Measurements from ENCODE around the gene ZNF326.
A peak's percentile ranks its signal among the peaks of the same experiment; 100 is the strongest.

ZNF326 gene

GRCh38 chr1:89994805-89995597 is at the start of gene ZNF326:
Gene ZNF326, plus strand, starts transcription at chr1:89995110. Its CDS starts 148 bp downstream, at chr1:89995258.
- DNase-seq (peak; percentile 97), ATAC-seq (peak; percentile 95)

GRCh38 chr1:89945852-89946476 is 48.9 kb upstream of the ZNF326 start:
- ATAC-seq: peak; percentile 60
- DNase-seq: no peak

- DNase-seq: no peak
- ATAC-seq: no peak
These were observed 48.4 kb upstream of the ZNF326 start for GRCh38 chr1:89946532-89946931.

- ATAC-seq: no peak
- DNase-seq: no peak
These were observed 46.1 kb upstream of the ZNF326 start for GRCh38 chr1:89948722-89949345.

- DNase-seq (no peak), ATAC-seq (no peak)
These were observed 44.8 kb upstream of the ZNF326 start for GRCh38 chr1:89949991-89950624.

- DNase-seq (no peak), ATAC-seq (no peak)
These were observed 44.2 kb upstream of the ZNF326 start for GRCh38 chr1:89950703-89951102.

GRCh38 chr1:89951766-89952604 is 42.9 kb upstream of the ZNF326 start:
- DNase-seq: no peak
- ATAC-seq: no peak

GRCh38 chr1:89952605-89953130 is 42.2 kb upstream of the ZNF326 start:
- no peak for DNase-seq
- peak; percentile 44 for ATAC-seq

GRCh38 chr1:89953131-89953626 is 41.7 kb upstream of the ZNF326 start:
- peak; percentile 51 for DNase-seq
- ATAC-seq: peak; percentile 76

- ATAC-seq (no peak), DNase-seq (no peak)
These were observed 41.0 kb upstream of the ZNF326 start for GRCh38 chr1:89953929-89954328.

- ATAC-seq (no peak), DNase-seq (no peak)
These were observed 40.5 kb upstream of the ZNF326 start for GRCh38 chr1:89954401-89954800.

- ATAC-seq: no peak
- DNase-seq: no peak
These were observed 39.4 kb upstream of the ZNF326 start for GRCh38 chr1:89955311-89956205.

- DNase-seq (no peak), ATAC-seq (no peak)
These were observed 37.8 kb upstream of the ZNF326 start for GRCh38 chr1:89957107-89957506.

GRCh38 chr1:89958851-89959654 is 35.9 kb upstream of the ZNF326 start:
- DNase-seq: no peak
- ATAC-seq: no peak

- DNase-seq (no peak), ATAC-seq (no peak)
These were observed 35.2 kb upstream of the ZNF326 start for GRCh38 chr1:89959719-89960118.

GRCh38 chr1:89962024-89962741 is 32.7 kb upstream of the ZNF326 start:
- ATAC-seq (no peak), DNase-seq (no peak)

GRCh38 chr1:89962742-89963075 is 32.2 kb upstream of the ZNF326 start:
- DNase-seq (no peak), ATAC-seq (no peak)

- DNase-seq (no peak), ATAC-seq (no peak)
These were observed 29.6 kb upstream of the ZNF326 start for GRCh38 chr1:89965193-89965768.

- no peak for DNase-seq
- ATAC-seq: no peak
These were observed 28.3 kb upstream of the ZNF326 start for GRCh38 chr1:89966656-89967055.

Measured in stimulated activated naive CD8-positive, alpha-beta T cell treated with anti-CD3 and anti-CD28 coated beads, Interleukin-15, Interleukin-2, amounts not matched to agents 100 U/mL and 50 U/mL, for 24 hours (primary cell).